GM12892 (cell line): ENCODE measurements around the gene AK5.
A peak's percentile ranks its signal among the peaks of the same experiment; 100 is the strongest.

ENCODE experiments used
- DNase-seq: peaks from one replicate; pipeline ENCODE4 v3.0.0; 2011; ENCODE audit not compliant: insufficient read length
- FAIRE-seq: peaks from 2 replicates; lab custom pipeline; 2011; peaks lifted over from hg19 to GRCh38; lab: Jason Lieb, UNC
- POLR2A ChIP-seq: IDR thresholded peaks from 2 replicates; pipeline ENCODE4 v1.6.1; 2011; ENCODE audit warnings: low read depth, low read length, control low read depth
- POLR2AphosphoS5 ChIP-seq: IDR thresholded peaks from 2 replicates; pipeline ENCODE4 v1.6.1; 2011; ENCODE audit warnings: low read depth, low read length, control low read depth
- TAF1 ChIP-seq: IDR thresholded peaks from 2 replicates; pipeline ENCODE4 v1.6.1; 2011; ENCODE audit warnings: low read depth, mild to moderate bottlenecking, control low read depth, low read length, borderline replicate concordance

Gene AK5

GRCh38 chr1:77532641-77533040, 250.8 kb downstream of the AK5 start:
- FAIRE-seq (no peak), DNase-seq (no peak)
- TF ChIP-seq POLR2AphosphoS5 = no peak
- no peak for TF ChIP-seq POLR2A
- TF ChIP-seq TAF1 = no peak

GRCh38 chr1:77533660-77534305, 252.0 kb downstream of the AK5 start:
- FAIRE-seq (peak; percentile 87), DNase-seq (peak; percentile 41)
- TF ChIP-seq POLR2AphosphoS5 = no peak
- TF ChIP-seq TAF1 = no peak
- TF ChIP-seq POLR2A = no peak

- no peak for TF ChIP-seq TAF1
- no peak for TF ChIP-seq POLR2AphosphoS5
- no peak for TF ChIP-seq POLR2A
- DNase-seq (no peak), FAIRE-seq (no peak)
Measured at GRCh38 chr1:77534456-77534855, 252.6 kb downstream of the AK5 start.

DNA sequence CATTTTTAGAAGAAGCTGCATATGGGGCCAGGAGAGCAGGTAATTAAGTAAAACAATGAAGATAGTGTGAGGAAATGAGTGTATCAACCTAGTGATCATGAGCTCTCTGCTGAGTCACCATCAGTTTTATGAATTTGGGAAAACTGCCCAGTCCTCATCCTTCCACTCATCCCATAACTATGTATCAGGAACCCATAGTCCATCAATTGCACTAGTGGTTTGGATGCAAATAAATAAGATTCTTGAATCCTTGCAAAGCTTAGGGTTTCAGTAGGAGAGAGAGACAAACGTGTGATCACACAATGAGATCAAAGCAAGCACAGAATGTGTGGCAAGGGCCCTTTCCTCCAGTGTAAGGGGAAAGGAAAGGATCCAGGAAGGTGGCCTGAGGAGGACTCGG, 255.0 kb downstream of the AK5 start:
- TF ChIP-seq POLR2A (no peak), TAF1 (no peak), POLR2AphosphoS5 (no peak)
- DNase-seq (no peak), FAIRE-seq (no peak)

GRCh38 chr1:77538956-77539518, 257.2 kb downstream of the AK5 start:
- DNase-seq (no peak), FAIRE-seq (no peak)
- no peak for TF ChIP-seq POLR2A
- TF ChIP-seq TAF1 = no peak
- TF ChIP-seq POLR2AphosphoS5 = no peak

DNA sequence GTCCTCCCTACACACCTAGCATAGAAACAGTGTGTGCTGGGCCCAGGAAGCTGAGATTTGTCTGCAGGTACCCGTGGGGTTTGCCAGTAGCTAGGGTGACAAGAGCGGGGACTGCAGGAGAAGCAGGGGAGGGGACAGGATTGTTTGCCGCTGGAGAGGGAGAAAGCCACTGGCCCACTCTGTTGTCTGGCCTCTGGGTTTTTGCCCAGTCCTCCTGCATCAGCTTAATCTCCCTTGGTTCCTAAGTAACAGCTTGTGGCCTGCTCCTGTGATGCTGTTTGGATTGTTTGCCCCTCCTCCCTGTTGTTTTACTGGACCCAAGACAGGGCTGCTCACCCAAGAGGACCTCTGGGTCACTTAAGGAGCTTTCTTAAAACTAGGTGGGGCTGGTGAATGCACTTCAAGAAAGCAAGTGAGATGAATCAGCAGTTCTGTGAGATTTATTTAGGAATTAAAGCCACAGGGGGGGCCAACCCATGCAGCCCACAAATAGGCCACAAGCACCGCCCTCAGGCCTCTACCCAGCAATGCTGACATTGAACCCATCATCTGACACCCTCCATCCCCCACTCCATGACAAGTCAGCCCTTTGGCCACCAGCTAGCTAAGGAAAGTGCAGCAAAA, 257.8 kb downstream of the AK5 start:
- FAIRE-seq (no peak), DNase-seq (no peak)
- TF ChIP-seq POLR2AphosphoS5 (no peak), TAF1 (no peak), POLR2A (no peak)

DNA sequence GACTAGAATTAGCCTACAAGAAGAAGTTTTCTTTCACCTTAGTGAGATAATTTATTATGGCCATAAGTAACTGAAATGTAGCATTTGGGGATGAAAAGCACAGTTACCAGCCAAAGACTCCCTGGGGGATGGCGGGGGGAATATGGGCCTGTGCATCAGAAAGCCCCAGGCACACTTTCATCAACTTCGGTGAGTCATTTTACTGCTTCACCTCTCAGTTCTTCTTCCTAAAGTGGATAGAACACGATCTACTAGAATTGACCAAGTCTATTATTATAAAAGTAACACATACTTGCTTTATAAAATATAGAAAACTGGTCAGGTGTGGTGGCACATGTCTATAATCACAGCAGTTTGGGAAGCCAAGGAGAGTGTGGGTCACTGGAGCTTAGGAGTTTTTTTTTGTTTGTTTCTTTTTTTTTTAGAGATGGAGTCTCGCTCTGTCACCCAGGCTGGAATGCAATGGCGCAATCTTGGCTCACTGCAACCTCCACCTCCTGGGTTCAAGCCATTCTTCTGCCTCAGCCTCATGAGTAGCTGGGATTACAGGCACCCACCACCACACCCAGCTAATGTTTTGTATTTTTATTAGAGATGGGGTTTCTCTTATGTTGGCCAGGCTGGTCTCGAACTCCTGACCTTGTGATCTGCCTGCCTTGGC, 258.8 kb downstream of the AK5 start:
- DNase-seq (no peak), FAIRE-seq (no peak)
- TF ChIP-seq POLR2AphosphoS5 (no peak), TAF1 (no peak), POLR2A (no peak)

DNA sequence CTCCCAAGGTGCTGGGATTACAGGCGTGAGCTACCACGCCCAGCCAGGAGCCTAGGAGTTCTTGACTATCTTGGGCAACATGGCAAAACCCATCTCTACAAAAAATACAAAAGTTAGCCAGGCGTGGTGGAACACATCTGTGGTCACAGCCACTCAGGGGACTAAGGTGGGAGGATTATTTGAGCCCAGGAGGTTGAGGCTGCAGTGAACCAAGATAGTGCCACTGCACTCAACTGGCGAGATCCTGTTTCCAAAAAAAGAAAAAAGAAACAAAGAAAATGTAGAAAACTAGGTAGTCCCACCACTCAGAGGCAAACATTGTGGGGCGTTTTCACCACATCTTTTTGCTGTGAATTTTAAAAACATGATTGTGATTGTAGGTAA, 259.3 kb downstream of the AK5 start:
- FAIRE-seq = no peak
- TF ChIP-seq POLR2AphosphoS5 = no peak
- TF ChIP-seq POLR2A = no peak
- TF ChIP-seq TAF1 = no peak
- no peak for DNase-seq

DNA sequence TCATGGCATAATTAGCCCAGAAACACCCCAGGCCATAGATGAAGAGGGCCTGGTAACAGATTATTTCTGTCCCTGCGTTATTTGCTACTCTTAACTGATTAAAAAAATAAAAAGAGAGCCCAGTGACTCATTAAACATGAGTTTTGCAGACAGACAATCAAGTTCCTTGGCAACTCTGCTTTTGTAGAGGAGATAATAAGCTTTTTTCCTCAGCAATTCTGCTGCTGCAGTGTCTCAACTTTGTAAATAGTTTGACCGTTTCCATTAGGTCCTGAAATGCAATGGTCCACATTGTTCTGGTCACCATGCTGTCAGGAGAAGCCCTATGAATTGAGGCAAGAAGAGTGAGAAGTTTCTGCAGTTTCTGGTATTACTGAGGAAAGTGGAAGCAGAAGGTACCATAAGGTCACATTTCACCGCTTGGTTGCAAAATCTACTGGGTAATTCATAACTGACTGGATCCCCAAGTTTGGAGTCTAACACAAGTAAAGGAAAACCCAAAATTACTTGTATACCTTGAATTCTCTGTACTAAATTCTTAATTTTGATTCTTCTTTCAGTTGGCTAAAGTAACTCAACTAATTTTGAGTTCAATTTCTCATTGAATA, 261.1 kb downstream of the AK5 start:
- FAIRE-seq (no peak), DNase-seq (no peak)

DNA sequence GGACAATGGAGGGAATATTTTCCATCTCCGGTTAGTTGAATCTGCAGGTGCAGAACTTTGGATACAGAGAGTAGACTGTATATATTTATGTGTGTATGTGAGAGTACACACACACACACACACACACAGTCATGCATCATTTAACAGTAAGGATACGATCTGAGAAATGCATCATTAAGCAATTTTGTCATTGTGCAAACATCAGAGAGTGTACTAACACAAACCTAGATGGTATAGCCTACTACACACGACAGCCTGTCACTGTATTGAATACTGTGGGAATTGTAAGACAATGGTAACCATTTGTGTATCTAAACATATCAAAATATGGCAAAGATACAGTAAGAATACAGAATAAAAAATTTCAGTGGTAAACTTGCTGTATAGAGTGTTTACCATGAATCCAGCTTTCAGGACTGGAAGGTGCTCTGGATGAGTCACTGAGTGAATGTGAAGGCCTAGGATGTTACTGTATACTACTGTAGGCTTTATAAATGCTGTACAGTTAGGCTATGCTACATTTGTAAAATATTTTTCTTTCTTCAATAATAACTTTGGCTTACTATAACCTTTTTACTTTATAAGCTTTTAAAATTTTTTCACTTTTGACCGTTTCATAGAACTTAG, 262.1 kb downstream of the AK5 start:
- DNase-seq = no peak
- no peak for FAIRE-seq
- TF ChIP-seq TAF1 (no peak), POLR2AphosphoS5 (no peak), POLR2A (no peak)

More for the DNA sequence above, 261.1 kb downstream of the AK5 start:
- no peak for TF ChIP-seq POLR2AphosphoS5
- no peak for TF ChIP-seq TAF1
- TF ChIP-seq POLR2A = no peak

GRCh38 chr1:77544845-77545244, 263.0 kb downstream of the AK5 start:
- FAIRE-seq (no peak), DNase-seq (no peak)
- TF ChIP-seq POLR2A (no peak), POLR2AphosphoS5 (no peak), TAF1 (no peak)
